Activated B cell treated with CpG ODN at 0.5 μM for 24 hours (primary cell): ENCODE data around the gene DISC1. TPM values are rescaled to one million over a fixed set of nuclear protein-coding genes. Genes with fewer than 3 reads are reported as not detected.

Source experiments
- ATAC-seq: fragments of 200-7000 bp; cut with Tn5 transposase; one replicate; pipeline ENCODE4 v1.10.0; 2021; ENCODE audit warnings: low read depth, mild to moderate bottlenecking, moderate library complexity
- CTCF ChIA-PET: fragments of 350-600 bp; sonication (Branson Sonifier 250); formaldehyde crosslinking; loops from one replicate; lab custom pipeline; 2021; ENCODE audit warnings: antibody characterized with exemption; lab: Charles Lee
- POLR2A ChIA-PET: fragments of 350-600 bp; sonication (Branson Sonifier 250); formaldehyde crosslinking; loops from one replicate; lab custom pipeline; 2021; ENCODE audit warnings: antibody characterized with exemption; lab: Charles Lee
- DNase-seq: peaks from one replicate; pipeline ENCODE4 v3.0.0; 2022
- H3K27ac Mint-ChIP-seq: one replicate; pipeline ENCODE4 v1.8.0; 2020; ENCODE audit warnings: mixed read lengths
- H3K27me3 Mint-ChIP-seq: one replicate; pipeline ENCODE4 v1.8.0; 2021; ENCODE audit warnings: mixed read lengths
- H3K36me3 Mint-ChIP-seq: one replicate; pipeline ENCODE4 v1.8.0; 2021; ENCODE audit warnings: low read depth, mixed read lengths
- H3K4me1 Mint-ChIP-seq: one replicate; pipeline ENCODE4 v1.8.0; 2021; ENCODE audit warnings: mixed read lengths
- H3K4me3 Mint-ChIP-seq: one replicate; pipeline ENCODE4 v1.8.0; 2020; ENCODE audit warnings: mild to moderate bottlenecking, mixed read lengths
- H3K9me3 Mint-ChIP-seq: one replicate; pipeline ENCODE4 v1.8.0; 2020; ENCODE audit warnings: mixed read lengths
- intact Hi-C: fragments of 100-400 bp; cut with micrococcal nuclease; formaldehyde crosslinking; loops from one replicate; pipeline ENCODE4 v1.15.1; 2024
- total RNA-seq: library from RNA; stranded (reverse); gene quantifications from 2 replicates; pipeline ENCODE4 v1.2.3, GENCODE V29; 2022
- TF ChIP-seq, protein P1 (sequence below): fragments of 200-600 bp; IDR thresholded peaks from one replicate; pipeline ENCODE4 v1.8.0; 2022; ENCODE audit warnings: antibody characterized with exemption, mild to moderate bottlenecking

Gene DISC1
- total RNA-seq, 1 donor from 2014 or later: 2.4 TPM

DNA sequence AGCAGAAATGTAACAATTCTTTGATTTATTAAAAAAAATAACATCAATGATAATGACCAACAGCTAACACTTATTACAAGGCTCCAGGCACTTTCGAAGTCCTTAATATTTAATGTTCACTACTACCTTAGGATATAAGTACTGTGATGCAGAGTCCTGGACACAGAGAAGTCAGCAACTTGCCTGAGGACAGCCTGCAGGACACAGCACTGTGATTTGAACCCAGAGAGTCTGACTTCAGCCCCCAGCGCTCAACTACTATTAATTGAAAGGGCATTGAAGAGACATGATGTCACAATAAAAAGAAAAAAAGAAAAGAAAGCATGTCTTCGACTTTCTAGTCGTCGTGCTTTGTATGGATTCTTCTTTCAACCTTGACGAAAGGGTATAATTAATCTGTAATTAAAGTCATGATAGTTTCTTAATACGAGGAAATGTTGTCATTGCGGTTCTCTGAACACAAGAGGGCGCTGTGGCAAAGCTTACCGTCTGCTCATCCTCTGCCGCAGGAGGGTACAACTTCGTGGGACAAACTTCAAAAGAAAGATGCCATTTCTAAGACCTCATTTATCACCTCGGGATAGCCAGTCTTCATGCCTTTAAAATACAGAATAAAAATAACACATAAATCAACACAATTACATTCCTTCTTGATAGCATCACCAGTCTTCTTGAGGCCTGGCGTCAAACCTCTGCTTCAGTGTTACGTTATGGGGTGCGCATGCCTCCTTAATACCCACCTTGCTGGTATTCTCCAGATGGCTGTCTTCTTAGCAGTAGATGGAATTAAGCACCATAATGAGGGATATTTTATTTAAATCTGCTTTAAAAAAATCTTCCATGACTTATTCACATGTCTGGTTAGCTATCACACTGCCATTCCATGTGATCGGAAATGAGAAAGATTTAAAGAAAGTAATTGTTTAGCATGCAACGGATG lies 240.1 kb downstream of the DISC1 start:
- Mint-ChIP-seq H3K36me3 (no peaks in the 10 kb centered on the region), H3K4me1 (peaks cover 20% of the 10 kb centered on the region), H3K4me3 (no peak overlapping the region), H3K27me3 (no peaks in the 10 kb centered on the region), H3K27ac (no peak overlapping the region), H3K9me3 (no peaks in the 10 kb centered on the region)
- POLR2A ChIA-PET: no interaction called here
- CTCF ChIA-PET: interaction anchor here (1.1 to 2.2 kb wide), 4 partner anchors 11 to 20 kb away, joined by 4 to 6 read pairs (median 4); no protein-coding TSS in a partner anchor
- intact Hi-C loops: loop anchor here (5.0 to 10.0 kb wide), 2 partner anchors 766 to 1378 kb away; partner anchors contain the start of gene SIPA1L2
- ATAC-seq: no peak
- TF ChIP-seq, protein P1, sequence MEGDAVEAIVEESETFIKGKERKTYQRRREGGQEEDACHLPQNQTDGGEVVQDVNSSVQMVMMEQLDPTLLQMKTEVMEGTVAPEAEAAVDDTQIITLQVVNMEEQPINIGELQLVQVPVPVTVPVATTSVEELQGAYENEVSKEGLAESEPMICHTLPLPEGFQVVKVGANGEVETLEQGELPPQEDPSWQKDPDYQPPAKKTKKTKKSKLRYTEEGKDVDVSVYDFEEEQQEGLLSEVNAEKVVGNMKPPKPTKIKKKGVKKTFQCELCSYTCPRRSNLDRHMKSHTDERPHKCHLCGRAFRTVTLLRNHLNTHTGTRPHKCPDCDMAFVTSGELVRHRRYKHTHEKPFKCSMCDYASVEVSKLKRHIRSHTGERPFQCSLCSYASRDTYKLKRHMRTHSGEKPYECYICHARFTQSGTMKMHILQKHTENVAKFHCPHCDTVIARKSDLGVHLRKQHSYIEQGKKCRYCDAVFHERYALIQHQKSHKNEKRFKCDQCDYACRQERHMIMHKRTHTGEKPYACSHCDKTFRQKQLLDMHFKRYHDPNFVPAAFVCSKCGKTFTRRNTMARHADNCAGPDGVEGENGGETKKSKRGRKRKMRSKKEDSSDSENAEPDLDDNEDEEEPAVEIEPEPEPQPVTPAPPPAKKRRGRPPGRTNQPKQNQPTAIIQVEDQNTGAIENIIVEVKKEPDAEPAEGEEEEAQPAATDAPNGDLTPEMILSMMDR: peak; percentile 55
- no peak for DNase-seq

DNA sequence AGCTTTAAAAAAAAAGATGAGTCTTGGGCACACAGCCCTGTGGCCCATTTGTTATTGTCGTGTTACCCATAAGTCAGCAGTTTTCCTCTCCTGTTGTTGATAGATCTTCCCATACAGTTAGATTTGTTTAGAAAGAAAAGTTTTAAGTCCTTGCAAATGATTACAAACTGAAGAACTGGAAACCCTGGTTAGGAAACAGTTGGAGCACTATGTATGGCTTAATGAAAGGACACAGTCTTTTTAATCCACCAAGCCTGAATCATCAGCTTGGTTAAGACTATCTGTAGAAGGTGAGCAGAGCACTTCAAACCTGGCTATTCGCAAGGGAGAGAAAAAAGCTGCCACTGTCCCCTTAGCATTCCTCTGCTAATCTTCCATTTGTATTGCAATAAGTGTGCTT lies 241.0 kb downstream of the DISC1 start:
- intact Hi-C loops: loop anchor here (5.0 to 10.0 kb wide), 2 partner anchors 765 to 1377 kb away; partner anchors contain the start of gene SIPA1L2
- Mint-ChIP-seq H3K27ac (no peak overlapping the region), H3K9me3 (no peaks in the 10 kb centered on the region), H3K36me3 (no peaks in the 10 kb centered on the region), H3K27me3 (no peaks in the 10 kb centered on the region), H3K4me3 (no peak overlapping the region), H3K4me1 (peaks cover 20% of the 10 kb centered on the region)
- ATAC-seq (no peak), DNase-seq (no peak)
- ChIA-PET POLR2A (no interaction called here), CTCF (interaction anchor here (1.5 to 2.2 kb wide), 3 partner anchors 12 to 21 kb away, joined by 4 to 6 read pairs (median 5); no protein-coding TSS in a partner anchor)
- TF ChIP-seq, protein P1: no peak

DNA sequence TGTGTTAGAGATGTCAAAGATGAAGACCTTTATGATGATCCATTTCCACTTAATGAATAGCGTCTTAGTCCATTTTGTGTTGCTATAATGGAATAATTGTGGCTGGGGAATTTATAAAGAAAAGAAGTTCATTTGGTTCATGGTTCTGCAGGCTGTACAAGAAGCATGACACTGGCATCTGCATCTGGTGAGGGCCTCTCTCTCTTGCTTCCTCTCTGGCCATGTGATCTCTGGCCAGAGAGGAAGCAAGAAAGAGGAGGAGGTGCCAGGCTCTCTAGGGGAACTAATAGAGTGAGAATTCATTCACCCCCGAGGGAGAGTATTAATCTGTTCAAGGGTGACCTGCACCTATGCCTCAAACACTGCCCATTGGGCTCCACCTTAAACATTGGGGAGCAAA lies 242.8 kb downstream of the DISC1 start:
- CTCF ChIA-PET: no interaction called here

DNA sequence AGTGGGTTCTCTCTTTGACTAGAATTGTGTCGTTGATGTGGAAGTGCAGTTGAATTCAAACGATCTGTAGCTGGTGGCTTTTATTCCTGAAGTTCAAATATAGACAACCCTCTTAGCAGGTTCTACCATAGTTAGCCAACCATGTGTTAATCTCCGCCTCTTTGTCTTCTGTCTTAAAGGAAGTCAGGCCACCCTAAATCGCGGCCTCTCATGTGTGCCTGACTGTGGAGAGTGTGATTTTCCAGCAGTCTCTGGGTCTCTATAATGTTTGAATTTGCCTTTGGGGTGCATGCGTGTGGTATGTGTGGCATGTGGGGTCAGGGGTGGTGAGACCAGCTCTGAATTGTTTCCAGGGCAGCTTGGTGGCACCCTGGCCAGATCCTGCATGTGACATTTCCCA lies 244.9 kb downstream of the DISC1 start:
- ChIA-PET POLR2A (no interaction called here), CTCF (no interaction called here)
- DNase-seq (no peak), ATAC-seq (no peak)
- Mint-ChIP-seq H3K4me3 (no peak overlapping the region), H3K9me3 (peaks cover 4% of the 10 kb centered on the region), H3K36me3 (peaks cover 4% of the 10 kb centered on the region), H3K4me1 (peaks cover 20% of the 10 kb centered on the region), H3K27ac (no peak overlapping the region), H3K27me3 (no peaks in the 10 kb centered on the region)
- TF ChIP-seq, protein P1: no peak
- intact Hi-C loops: no loop called here

More for the DNA sequence above, 242.8 kb downstream of the DISC1 start:
- no peaks in the 10 kb centered on the region for H3K9me3 Mint-ChIP-seq
- DNase-seq: no peak
- peaks cover 20% of the 10 kb centered on the region for H3K4me1 Mint-ChIP-seq
- ATAC-seq: peak; percentile 64
- no peaks in the 10 kb centered on the region for H3K27me3 Mint-ChIP-seq
- POLR2A ChIA-PET: no interaction called here
- no peak overlapping the region for H3K27ac Mint-ChIP-seq
- no peak overlapping the region for H3K4me3 Mint-ChIP-seq
- TF ChIP-seq, protein P1: no peak
- intact Hi-C loops: loop anchor here (5.0 to 10.0 kb wide), 2 partner anchors 763 to 1375 kb away; partner anchors contain the start of gene SIPA1L2
- H3K36me3 Mint-ChIP-seq: no peaks in the 10 kb centered on the region

DNA sequence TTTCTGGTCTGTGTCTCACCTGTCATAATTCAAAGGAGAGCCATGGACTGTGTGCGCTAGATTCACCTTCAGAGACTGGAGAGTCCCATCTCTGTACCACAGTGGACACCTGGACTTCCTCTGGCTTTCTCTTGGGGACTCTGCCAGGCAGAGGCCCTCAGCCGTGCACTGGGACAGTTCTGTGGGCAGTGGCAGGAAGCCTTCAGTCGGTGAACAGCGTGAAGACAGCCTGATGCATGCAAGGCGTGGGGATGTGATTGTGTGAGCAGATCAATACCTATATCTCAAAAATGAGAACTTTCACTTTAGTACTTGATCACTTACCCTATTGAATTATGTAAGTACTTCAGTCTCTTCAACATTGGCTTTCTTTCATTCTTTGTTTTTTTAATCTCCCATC lies 245.3 kb downstream of the DISC1 start:
- Mint-ChIP-seq H3K27me3 (no peaks in the 10 kb centered on the region), H3K27ac (no peak overlapping the region), H3K9me3 (peaks cover 4% of the 10 kb centered on the region), H3K4me1 (peaks cover 18% of the 10 kb centered on the region), H3K36me3 (peaks cover 4% of the 10 kb centered on the region), H3K4me3 (no peak overlapping the region)
- TF ChIP-seq, protein P1: no peak
- ChIA-PET POLR2A (no interaction called here), CTCF (no interaction called here)
- DNase-seq (no peak), ATAC-seq (no peak)
- intact Hi-C loops: no loop called here
